ENCODE results near the gene FCMR.

GRCh38 chr1:206896261-206896660 lies 25.5 kb downstream of the FCMR start:
- TF ChIP-seq, protein P1, sequence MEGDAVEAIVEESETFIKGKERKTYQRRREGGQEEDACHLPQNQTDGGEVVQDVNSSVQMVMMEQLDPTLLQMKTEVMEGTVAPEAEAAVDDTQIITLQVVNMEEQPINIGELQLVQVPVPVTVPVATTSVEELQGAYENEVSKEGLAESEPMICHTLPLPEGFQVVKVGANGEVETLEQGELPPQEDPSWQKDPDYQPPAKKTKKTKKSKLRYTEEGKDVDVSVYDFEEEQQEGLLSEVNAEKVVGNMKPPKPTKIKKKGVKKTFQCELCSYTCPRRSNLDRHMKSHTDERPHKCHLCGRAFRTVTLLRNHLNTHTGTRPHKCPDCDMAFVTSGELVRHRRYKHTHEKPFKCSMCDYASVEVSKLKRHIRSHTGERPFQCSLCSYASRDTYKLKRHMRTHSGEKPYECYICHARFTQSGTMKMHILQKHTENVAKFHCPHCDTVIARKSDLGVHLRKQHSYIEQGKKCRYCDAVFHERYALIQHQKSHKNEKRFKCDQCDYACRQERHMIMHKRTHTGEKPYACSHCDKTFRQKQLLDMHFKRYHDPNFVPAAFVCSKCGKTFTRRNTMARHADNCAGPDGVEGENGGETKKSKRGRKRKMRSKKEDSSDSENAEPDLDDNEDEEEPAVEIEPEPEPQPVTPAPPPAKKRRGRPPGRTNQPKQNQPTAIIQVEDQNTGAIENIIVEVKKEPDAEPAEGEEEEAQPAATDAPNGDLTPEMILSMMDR (IDR thresholded peaks at IDR 0.05) = no peak
- TF ChIP-seq POLR2A (IDR thresholded peaks at IDR 0.05) = no peak
- no peak for TF ChIP-seq EP300 (IDR thresholded peaks at IDR 0.05)

All from ovary (tissue), 3 donors.